CD14-positive monocyte (primary cell): Measurements from ENCODE around the gene TMEM14C. TPM values are rescaled to one million over a fixed set of nuclear protein-coding genes. Genes with fewer than 3 reads are reported as not detected.

Source experiments
- DNase-seq, 3 donors: peaks; one replicate each; pipeline ENCODE4 v3.0.0-alpha.2; 2011 to 2022
- H2AFZ ChIP-seq: 2 replicates; pipeline ENCODE4 v1.6.0; 2012; ENCODE audit warnings: mild to moderate bottlenecking, low read depth, low read length, inconsistent platforms; ENCODE audit not compliant: insufficient read depth, poor library complexity, severe bottlenecking
- H3K27ac ChIP-seq, 2 donors: 1 replicate in 1 of 2; 2 replicates in 1 of 2; pipeline ENCODE4 v1.5.1; 2012 to 2013; ENCODE audit warnings: low read length in 2 of 2, control low read depth in 1 of 2, inconsistent platforms in 1 of 2, low read depth in 1 of 2, mild to moderate bottlenecking in 1 of 2
- H3K27me3 ChIP-seq, 2 donors: one replicate each; pipeline versions ENCODE4 v1.6.0 to v1.6.1; 2011 to 2013; ENCODE audit warnings: low read length in 2 of 2; ENCODE audit not compliant: control insufficient read depth in 2 of 2, insufficient read depth in 2 of 2
- H3K36me3 ChIP-seq, 2 donors: replicated peaks in 1 of 2; 1 replicate in 1 of 2; 2 replicates in 1 of 2; pipeline versions ENCODE4 v1.5.1 to v1.6.1; 2012 to 2013; ENCODE audit warnings: low read length in 2 of 2, control low read depth in 1 of 2, inconsistent platforms in 1 of 2, mild to moderate bottlenecking in 1 of 2; ENCODE audit not compliant: insufficient read depth in 2 of 2, control insufficient read depth in 1 of 2
- H3K4me1 ChIP-seq, 2 donors: 1 replicate in 1 of 2; 2 replicates in 1 of 2; pipeline versions ENCODE4 v1.5.1 to v1.6.1; 2012 to 2013; ENCODE audit warnings: low read length in 2 of 2, control low read depth in 1 of 2, inconsistent platforms in 1 of 2, mild to moderate bottlenecking in 1 of 2, moderate library complexity in 1 of 2; ENCODE audit not compliant: insufficient read depth in 2 of 2, control insufficient read depth in 1 of 2
- H3K4me2 ChIP-seq: replicated peaks from 2 replicates; pipeline ENCODE3; 2012; ENCODE audit warnings: low read length, moderate library complexity, mild to moderate bottlenecking; ENCODE audit not compliant: poor library complexity, severe bottlenecking; ENCODE audit errors: extremely low read depth
- H3K4me3 ChIP-seq, 3 experiments: fragments of 200-600 bp in 1 of 3; sonication (generic) in 1 of 3; replicated peaks in 1 of 3; 1 replicate in 2 of 3; 2 replicates in 1 of 3; pipeline ENCODE4 v1.5.1; 2011 to 2013; ENCODE audit warnings: low read length in 3 of 3, mild to moderate bottlenecking in 3 of 3, control low read depth in 2 of 3, low read depth in 2 of 3, inconsistent platforms in 1 of 3, moderate library complexity in 1 of 3
- H3K79me2 ChIP-seq: 2 replicates; pipeline ENCODE4 v1.6.0; 2012; ENCODE audit warnings: mild to moderate bottlenecking, control low read depth, inconsistent platforms, low read length, moderate library complexity; ENCODE audit not compliant: insufficient read depth
- H3K9ac ChIP-seq: 2 replicates; pipeline ENCODE4 v1.6.0; 2017; ENCODE audit warnings: low read length, mild to moderate bottlenecking; ENCODE audit not compliant: insufficient read depth, poor library complexity, severe bottlenecking
- H3K9me3 ChIP-seq, 2 donors: replicated peaks in 1 of 2; 1 replicate in 1 of 2; 2 replicates in 1 of 2; pipeline versions ENCODE4 v1.5.1 to v1.6.1; 2012 to 2013; ENCODE audit warnings: low read length in 2 of 2, control low read depth in 1 of 2; ENCODE audit not compliant: control insufficient read depth in 1 of 2, insufficient read depth in 1 of 2
- H4K20me1 ChIP-seq: 2 replicates; pipeline ENCODE4 v1.6.0; 2012; ENCODE audit warnings: mild to moderate bottlenecking, low read length, control low read depth, moderate library complexity; ENCODE audit not compliant: insufficient read depth
- H3K27ac Mint-ChIP-seq, 7 donors: one replicate each; pipeline ENCODE4 v1.8.0; 2020; ENCODE audit warnings: mild to moderate bottlenecking in 7 of 7, mixed read lengths in 7 of 7, moderate library complexity in 6 of 7, inconsistent platforms in 2 of 7
- H3K27me3 Mint-ChIP-seq, 3 donors: one replicate each; pipeline ENCODE4 v1.8.0; 2021 to 2022; ENCODE audit warnings: low read depth in 3 of 3, mild to moderate bottlenecking in 3 of 3, mixed read lengths in 3 of 3, moderate library complexity in 3 of 3, inconsistent platforms in 1 of 3
- H3K36me3 Mint-ChIP-seq, 2 donors: one replicate each; pipeline ENCODE4 v1.8.0; 2020; ENCODE audit warnings: mixed read lengths in 2 of 2, inconsistent platforms in 1 of 2, mild to moderate bottlenecking in 1 of 2
- H3K4me1 Mint-ChIP-seq: one replicate; pipeline ENCODE4 v1.8.0; 2020; ENCODE audit warnings: mild to moderate bottlenecking, mixed read lengths
- H3K4me3 Mint-ChIP-seq, 2 donors: one replicate each; pipeline ENCODE4 v1.8.0; 2020; ENCODE audit warnings: mild to moderate bottlenecking in 2 of 2, mixed read lengths in 2 of 2, moderate library complexity in 1 of 2
- H3K9me3 Mint-ChIP-seq, 7 donors: one replicate each; pipeline ENCODE4 v1.8.0; 2020 to 2022; ENCODE audit warnings: mixed read lengths in 7 of 7, mild to moderate bottlenecking in 6 of 7, moderate library complexity in 6 of 7, inconsistent platforms in 2 of 7
- WGBS: methylation state at CpG from one replicate; pipeline ENCODE4 v1.1.5; 2013; ENCODE audit warnings: missing lambda C conversion rate; ENCODE audit not compliant: insufficient coverage; 5-methylcytosine and 5-hydroxymethylcytosine counted together
- intact Hi-C, 2 donors: fragments of 100-400 bp; cut with micrococcal nuclease; formaldehyde crosslinking; loops; one replicate each; pipeline versions ENCODE4 v1.15.0 to v1.15.1; 2023
- polyA plus RNA-seq, 3 donors: library from polyadenylated mRNA; depleted of rRNA in 1 of 3; unstranded in 2 of 3; stranded (reverse) in 1 of 3; fragments of 300-500 nt in 2 of 3; fragments of >200 nt in 1 of 3; fragmentation: Illumina TruSeq in 2 of 3; gene quantifications; 1 replicate in 2 of 3; 2 replicates in 1 of 3; pipeline ENCODE4 v1.2.3, GENCODE V29; 2012 to 2021
- TF ChIP-seq, protein P1 (sequence below): fragments of 200-600 bp; IDR thresholded peaks from one replicate; pipeline ENCODE4 v1.8.0; 2022; ENCODE audit warnings: antibody characterized with exemption, mild to moderate bottlenecking

Gene TMEM14C
- polyA plus RNA-seq, 3 donors: 67.7 to 242 (median 184) TPM

DNA sequence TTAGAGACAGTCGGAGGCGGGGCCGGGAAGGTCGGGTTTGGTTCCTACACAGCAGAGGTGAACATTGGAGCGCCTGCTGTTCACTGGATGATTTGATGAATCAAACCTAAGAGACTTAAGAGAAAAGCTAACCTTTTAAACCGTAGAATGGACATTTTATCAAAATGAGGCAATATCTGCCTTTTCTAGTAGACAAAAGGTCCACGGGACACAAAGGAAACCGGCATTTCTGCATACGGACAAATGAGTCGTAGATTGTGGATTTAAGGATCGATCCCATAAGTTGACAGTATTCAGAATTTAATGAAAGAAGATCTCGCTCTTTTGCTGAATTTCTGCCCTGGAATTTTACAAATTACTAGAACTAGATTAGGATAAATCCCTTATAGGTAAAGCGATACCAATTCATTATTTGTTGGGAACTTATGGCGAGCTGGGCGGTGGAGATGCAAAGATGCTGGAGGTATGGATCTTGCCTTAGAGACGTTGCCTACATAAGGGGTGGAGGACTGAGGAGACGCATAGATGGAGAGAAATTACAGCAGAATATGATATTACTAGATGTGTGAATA is 27.7 kb upstream of the TMEM14C start:
- Mint-ChIP-seq H3K4me3 (peak overlapping the region; percentile 95 to 100), H3K27me3 (peaks cover 0 to 3% (median 0%) of the 10 kb centered on the region in 3 donors), H3K36me3 (peaks cover 28 to 31% of the 10 kb centered on the region in 2 donors), H3K27ac (peak overlapping the region; percentile 99 to 100 (median 100)), H3K4me1 (peaks cover 30% of the 10 kb centered on the region), H3K9me3 (peaks cover 0 to 3% (median 0%) of the 10 kb centered on the region in 7 donors)
- peak overlapping the region; percentile 86 for H2AFZ ChIP-seq
- peak overlapping the region; percentile 86 to 97 for H3K27ac ChIP-seq
- TF ChIP-seq, protein P1, sequence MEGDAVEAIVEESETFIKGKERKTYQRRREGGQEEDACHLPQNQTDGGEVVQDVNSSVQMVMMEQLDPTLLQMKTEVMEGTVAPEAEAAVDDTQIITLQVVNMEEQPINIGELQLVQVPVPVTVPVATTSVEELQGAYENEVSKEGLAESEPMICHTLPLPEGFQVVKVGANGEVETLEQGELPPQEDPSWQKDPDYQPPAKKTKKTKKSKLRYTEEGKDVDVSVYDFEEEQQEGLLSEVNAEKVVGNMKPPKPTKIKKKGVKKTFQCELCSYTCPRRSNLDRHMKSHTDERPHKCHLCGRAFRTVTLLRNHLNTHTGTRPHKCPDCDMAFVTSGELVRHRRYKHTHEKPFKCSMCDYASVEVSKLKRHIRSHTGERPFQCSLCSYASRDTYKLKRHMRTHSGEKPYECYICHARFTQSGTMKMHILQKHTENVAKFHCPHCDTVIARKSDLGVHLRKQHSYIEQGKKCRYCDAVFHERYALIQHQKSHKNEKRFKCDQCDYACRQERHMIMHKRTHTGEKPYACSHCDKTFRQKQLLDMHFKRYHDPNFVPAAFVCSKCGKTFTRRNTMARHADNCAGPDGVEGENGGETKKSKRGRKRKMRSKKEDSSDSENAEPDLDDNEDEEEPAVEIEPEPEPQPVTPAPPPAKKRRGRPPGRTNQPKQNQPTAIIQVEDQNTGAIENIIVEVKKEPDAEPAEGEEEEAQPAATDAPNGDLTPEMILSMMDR: no peak
- WGBS: 3% methylated on average over 10 of the region's 17 CpGs
- H3K9ac ChIP-seq: peak overlapping the region; percentile 83
- no peaks in the 10 kb centered on the region for H3K27me3 ChIP-seq
- peaks cover 48% of the 10 kb centered on the region for H3K79me2 ChIP-seq
- no peaks in the 10 kb centered on the region for H4K20me1 ChIP-seq
- peak overlapping the region; percentile 79 for H3K4me2 ChIP-seq
- H3K4me1 ChIP-seq: peaks cover 33% of the 10 kb centered on the region in 2 donors
- no peaks in the 10 kb centered on the region for H3K9me3 ChIP-seq
- H3K4me3 ChIP-seq: peak overlapping the region; percentile 88 to 93 (median 88)
- H3K36me3 ChIP-seq: peaks cover 19 to 31% of the 10 kb centered on the region in 2 donors
- no peak for DNase-seq
- intact Hi-C loops: loop anchor here (2.0 to 10.0 kb wide), 4 partner anchors 52 to 184 kb away; partner anchors contain the start of gene TMEM14B (in 2 of the 2)

DNA sequence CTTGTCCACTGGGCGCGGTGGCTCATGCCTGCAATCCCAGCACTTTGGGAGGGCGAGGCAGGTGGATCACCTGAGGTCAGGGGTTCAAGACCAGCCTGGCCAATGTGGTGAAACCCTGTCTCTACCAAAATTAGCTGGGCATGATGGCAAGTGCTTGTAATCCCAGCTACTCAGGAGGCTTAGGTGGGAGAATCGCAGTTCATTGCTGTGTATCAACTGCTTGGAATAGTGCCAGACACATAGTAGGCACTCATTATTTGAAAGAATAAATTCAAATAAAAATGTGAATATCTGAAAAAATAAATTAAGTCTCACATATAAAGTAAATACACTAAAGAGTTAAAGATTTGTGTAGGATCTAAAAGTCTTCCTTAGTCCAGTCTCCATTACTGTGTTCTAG is 26.2 kb upstream of the TMEM14C start:
- Histone ChIP-seq H3K79me2 (peaks cover 48% of the 10 kb centered on the region), H3K4me3 (no peak overlapping the region), H3K4me1 (peaks cover 20 to 21% of the 10 kb centered on the region in 2 donors), H2AFZ (no peak overlapping the region), H3K9me3 (no peaks in the 10 kb centered on the region), H3K4me2 (no peak overlapping the region), H4K20me1 (no peaks in the 10 kb centered on the region), H3K9ac (no peak overlapping the region), H3K27ac (peak overlapping the region in 1 of 2 donors; percentile 28), H3K36me3 (peaks cover 27 to 46% of the 10 kb centered on the region in 2 donors), H3K27me3 (no peaks in the 10 kb centered on the region)
- no peak for DNase-seq
- Mint-ChIP-seq H3K36me3 (peaks cover 41 to 45% of the 10 kb centered on the region in 2 donors), H3K4me3 (no peak overlapping the region), H3K27me3 (peaks cover 0 to 3% (median 0%) of the 10 kb centered on the region in 3 donors), H3K27ac (peak overlapping the region in 2 of 7 donors; percentile 10 to 53), H3K9me3 (peaks cover 0 to 3% (median 0%) of the 10 kb centered on the region in 7 donors), H3K4me1 (peaks cover 18% of the 10 kb centered on the region)
- intact Hi-C loops: loop anchor here in 1 of 2 donors (5.0 to 10.0 kb wide), 2 partner anchors 51 to 182 kb away; partner anchors contain the start of gene TMEM14B
- TF ChIP-seq, protein P1: no peak
- WGBS: 100% methylated on average over 3 of the region's 4 CpGs
